Activated CD4-positive, alpha-beta memory T cell treated with anti-CD3 and anti-CD28 coated beads for 36 hours (primary cell): ENCODE measurements around the gene MYO15A. TPM values are rescaled to one million over a fixed set of nuclear protein-coding genes. Genes with fewer than 3 reads are reported as not detected.

Experiments
- CTCF ChIA-PET: fragments of 350-600 bp; sonication (Branson Sonifier 250); formaldehyde crosslinking; loops from one replicate; lab custom pipeline; 2021; ENCODE audit warnings: antibody characterized with exemption, inconsistent platforms; lab: Charles Lee
- POLR2A ChIA-PET: fragments of 350-600 bp; sonication (Branson Sonifier 250); formaldehyde crosslinking; loops from one replicate; lab custom pipeline; 2021; ENCODE audit warnings: antibody characterized with exemption; lab: Charles Lee
- DNase-seq: peaks from one replicate; pipeline ENCODE4 v3.0.0-alpha.2; 2020
- H3K27ac Mint-ChIP-seq: one replicate; pipeline ENCODE4 v1.8.0; 2021; ENCODE audit warnings: mixed read lengths
- H3K27me3 Mint-ChIP-seq: one replicate; pipeline ENCODE4 v1.8.0; 2021; ENCODE audit warnings: mixed read lengths
- H3K36me3 Mint-ChIP-seq: one replicate; pipeline ENCODE4 v1.8.0; 2021; ENCODE audit warnings: mixed read lengths
- H3K4me1 Mint-ChIP-seq: one replicate; pipeline ENCODE4 v1.8.0; 2021; ENCODE audit warnings: low read depth, mixed read lengths
- H3K4me3 Mint-ChIP-seq: one replicate; pipeline ENCODE4 v1.8.0; 2021; ENCODE audit warnings: mild to moderate bottlenecking, mixed read lengths
- H3K9me3 Mint-ChIP-seq: one replicate; pipeline ENCODE4 v1.8.0; 2021; ENCODE audit warnings: mixed read lengths
- intact Hi-C: fragments of 100-400 bp; cut with micrococcal nuclease; formaldehyde crosslinking; loops from one replicate; pipeline ENCODE4 v1.15.1; 2023
- total RNA-seq, 2 experiments: library from RNA; stranded (reverse); gene quantifications; one replicate each; pipeline ENCODE4 v1.2.3, GENCODE V29; 2021

The MYO15A gene
- 1 to 10 TPM in 1 of 2 experiments, under 1 TPM in 1; 0.78 to 1.3 TPM for total RNA-seq

DNA sequence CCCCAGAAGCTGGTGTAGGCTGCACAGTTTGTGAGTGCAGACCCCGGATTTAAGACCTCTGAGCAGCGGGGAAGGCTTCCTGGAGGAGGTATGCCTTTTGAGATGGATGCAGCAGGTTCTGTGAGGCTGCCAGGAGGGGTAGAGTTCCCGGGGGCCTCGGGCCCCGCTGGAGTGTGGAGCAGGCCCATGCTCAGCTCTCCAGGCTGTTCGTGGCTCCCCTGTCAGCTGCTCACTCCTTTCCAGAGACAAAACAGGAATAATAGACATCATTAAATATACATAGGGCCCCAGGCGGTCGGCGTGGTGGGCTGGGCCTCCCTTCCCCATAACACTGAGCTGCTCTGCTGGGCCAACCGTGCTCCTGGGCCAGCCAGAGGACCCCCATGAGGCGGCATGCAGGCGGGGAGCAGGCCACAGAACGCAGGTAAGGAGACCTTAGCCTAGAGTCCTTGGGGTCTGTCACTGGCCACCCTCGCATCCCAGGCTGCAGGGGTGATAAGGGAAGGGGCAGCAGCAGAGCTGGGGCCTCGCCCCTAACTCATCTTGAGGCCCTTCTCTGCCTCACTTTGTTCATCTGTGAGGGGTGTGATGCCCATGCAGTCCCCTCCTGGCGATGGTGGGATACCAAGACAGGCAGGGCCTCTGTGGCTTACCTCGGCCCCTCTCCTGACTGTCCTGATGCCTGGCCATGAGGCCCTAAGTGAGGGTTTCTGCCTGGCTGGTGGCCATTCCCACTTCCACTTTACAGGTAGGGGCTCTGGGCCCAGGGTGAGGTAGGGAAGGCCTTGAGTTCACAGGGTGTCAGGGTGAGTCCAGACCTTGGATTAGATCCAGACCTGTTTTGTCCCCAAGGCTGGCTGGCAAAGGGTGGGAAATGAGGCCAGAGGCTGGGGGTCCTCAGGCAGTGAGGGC, at the start of gene MYO15A:
MYO15A (plus strand) TSS at position 356 of the 912 bp plus-strand sequence. CDS start 10,045 bp downstream, outside the sequence.
- Mint-ChIP-seq H3K9me3 (no peaks in the 10 kb centered on the region), H3K27me3 (no peaks in the 10 kb centered on the region), H3K36me3 (peaks cover 7% of the 10 kb centered on the region), H3K27ac (no peak within 1 kb of the TSS), H3K4me1 (no peaks in the 10 kb centered on the region), H3K4me3 (no peak within 1 kb of the TSS)
- CTCF ChIA-PET, result no interaction called here
- intact Hi-C loops, result no loop called here
- POLR2A ChIA-PET, result interaction anchor here (1.3 kb wide), 1 partner anchor 40 kb away, joined by 3 read pairs; no protein-coding TSS in a partner anchor
- DNase-seq, result no peak

- H3K27me3 Mint-ChIP-seq, result no peaks in the 10 kb centered on the region
- H3K4me3 Mint-ChIP-seq, result no peak overlapping the region
- intact Hi-C loops, result no loop called here
- CTCF ChIA-PET, result no interaction called here
- H3K9me3 Mint-ChIP-seq, result no peaks in the 10 kb centered on the region
- H3K4me1 Mint-ChIP-seq, result no peaks in the 10 kb centered on the region
- POLR2A ChIA-PET, result no interaction called here
- H3K27ac Mint-ChIP-seq, result no peak overlapping the region
- DNase-seq, result no peak
- peaks cover 3% of the 10 kb centered on the region for H3K36me3 Mint-ChIP-seq
These were observed 49.3 kb upstream of the MYO15A start for GRCh38 chr17:18059283-18059682.

GRCh38 chr17:18064053-18064452, 44.5 kb upstream of the MYO15A start:
- H3K27me3 Mint-ChIP-seq, result no peaks in the 10 kb centered on the region
- H3K4me3 Mint-ChIP-seq, result no peak overlapping the region
- H3K27ac Mint-ChIP-seq, result no peak overlapping the region
- no peaks in the 10 kb centered on the region for H3K4me1 Mint-ChIP-seq
- H3K9me3 Mint-ChIP-seq, result no peaks in the 10 kb centered on the region
- no peak for DNase-seq
- intact Hi-C loops, result no loop called here
- peaks cover 5% of the 10 kb centered on the region for H3K36me3 Mint-ChIP-seq
- CTCF ChIA-PET, result no interaction called here
- POLR2A ChIA-PET, result no interaction called here

DNA sequence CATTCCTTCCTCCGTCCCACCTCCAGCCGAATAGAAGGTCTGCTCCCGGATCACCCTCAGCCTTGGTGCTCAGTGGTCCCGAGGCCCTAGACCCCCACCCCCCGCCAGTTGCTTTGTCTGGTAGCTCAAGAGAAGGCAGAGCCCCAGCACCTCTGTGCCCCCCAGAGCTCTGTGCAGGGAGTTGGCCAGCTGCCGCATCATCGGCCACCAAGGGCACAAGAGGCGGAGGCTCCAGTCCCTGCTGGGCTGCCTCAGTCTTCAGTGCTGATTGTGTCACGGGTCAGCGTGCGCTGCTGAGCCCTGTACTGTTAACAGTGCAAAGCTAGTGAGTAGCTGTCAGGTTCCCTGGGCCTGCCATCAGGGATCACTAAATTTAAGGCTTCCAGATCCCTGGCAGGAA, 43.0 kb upstream of the MYO15A start:
- DNase-seq, result no peak
- ChIA-PET POLR2A (no interaction called here), CTCF (no interaction called here)
- intact Hi-C loops, result no loop called here
- Mint-ChIP-seq H3K4me1 (no peaks in the 10 kb centered on the region), H3K27ac (no peak overlapping the region), H3K9me3 (no peaks in the 10 kb centered on the region), H3K4me3 (no peak overlapping the region), H3K36me3 (peaks cover 5% of the 10 kb centered on the region), H3K27me3 (no peaks in the 10 kb centered on the region)

GRCh38 chr17:18066866-18067265, 41.7 kb upstream of the MYO15A start:
- no peak for DNase-seq
- H3K27ac Mint-ChIP-seq, result no peak overlapping the region
- POLR2A ChIA-PET, result no interaction called here
- no peaks in the 10 kb centered on the region for H3K9me3 Mint-ChIP-seq
- H3K4me3 Mint-ChIP-seq, result no peak overlapping the region
- H3K27me3 Mint-ChIP-seq, result peaks cover under 1% of the 10 kb centered on the region
- intact Hi-C loops, result no loop called here
- CTCF ChIA-PET, result no interaction called here
- peaks cover 5% of the 10 kb centered on the region for H3K36me3 Mint-ChIP-seq
- H3K4me1 Mint-ChIP-seq, result peaks cover 6% of the 10 kb centered on the region

DNA sequence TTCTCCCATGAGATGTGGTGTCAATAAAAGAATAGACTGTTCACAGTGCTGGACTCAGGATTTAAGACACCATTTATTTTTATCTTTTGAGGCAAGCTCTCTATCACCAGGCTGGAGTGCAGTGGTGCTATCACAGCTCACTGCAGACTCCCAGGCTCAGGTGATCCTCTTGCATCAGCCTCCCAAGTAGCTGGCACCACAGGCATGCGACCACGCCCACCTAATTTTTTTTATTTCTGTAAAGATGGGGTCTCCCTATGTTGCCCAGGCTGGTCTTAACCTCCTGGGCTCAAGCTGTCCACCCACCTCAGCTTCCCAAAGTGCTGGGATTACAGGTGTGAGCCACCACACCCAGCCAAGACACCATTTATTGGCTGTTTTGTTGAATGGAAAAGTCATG, 39.5 kb upstream of the MYO15A start:
- POLR2A ChIA-PET, result interaction anchor here (1.5 kb wide), 1 partner anchor 40 kb away, joined by 3 read pairs; no protein-coding TSS in a partner anchor
- Mint-ChIP-seq H3K27me3 (peaks cover 3% of the 10 kb centered on the region), H3K9me3 (no peaks in the 10 kb centered on the region), H3K4me3 (no peak overlapping the region), H3K4me1 (peaks cover 6% of the 10 kb centered on the region), H3K27ac (no peak overlapping the region), H3K36me3 (peaks cover 5% of the 10 kb centered on the region)
- no peak for DNase-seq
- CTCF ChIA-PET, result interaction anchor here (1.2 kb wide), 1 partner anchor 23 kb away, joined by 3 read pairs; no protein-coding TSS in a partner anchor
- intact Hi-C loops, result no loop called here

DNA sequence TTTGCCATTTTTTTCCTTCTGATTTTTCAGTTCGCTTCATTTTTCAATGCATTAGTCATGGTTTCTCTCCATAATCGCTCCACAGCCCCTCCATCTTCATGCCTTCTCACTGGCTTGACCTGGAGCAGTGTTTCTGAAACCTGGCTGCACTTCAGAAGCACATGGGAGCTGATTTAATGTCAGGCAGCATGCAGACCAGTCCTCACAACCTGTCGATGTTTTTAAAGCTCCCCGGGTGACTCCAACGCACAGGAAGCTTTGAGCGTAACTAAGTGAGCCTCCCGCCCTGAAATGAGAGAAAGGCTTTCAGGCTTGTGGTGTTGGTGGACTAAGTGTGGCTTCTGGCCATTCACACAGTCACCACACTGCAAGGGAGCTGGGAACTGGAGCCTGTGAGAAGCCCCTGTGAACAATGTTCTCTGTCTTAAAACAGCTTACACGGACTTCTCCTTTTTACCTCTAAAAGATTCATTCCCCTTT, 37.7 kb upstream of the MYO15A start:
- peak; percentile 18 for DNase-seq
- ChIA-PET POLR2A (interaction anchor here (1.2 kb wide), 1 partner anchor 11 kb away, joined by 3 read pairs; no protein-coding TSS in a partner anchor), CTCF (no interaction called here)
- intact Hi-C loops, result no loop called here
- Mint-ChIP-seq H3K4me1 (peaks cover 6% of the 10 kb centered on the region), H3K27ac (no peak overlapping the region), H3K4me3 (no peak overlapping the region), H3K27me3 (peaks cover 7% of the 10 kb centered on the region), H3K9me3 (no peaks in the 10 kb centered on the region), H3K36me3 (no peaks in the 10 kb centered on the region)

- Mint-ChIP-seq H3K4me3 (no peak overlapping the region), H3K27ac (no peak overlapping the region), H3K36me3 (no peaks in the 10 kb centered on the region), H3K4me1 (peaks cover 6% of the 10 kb centered on the region), H3K9me3 (no peaks in the 10 kb centered on the region), H3K27me3 (peaks cover 7% of the 10 kb centered on the region)
- DNase-seq, result no peak
- POLR2A ChIA-PET, result interaction anchor here (1.2 kb wide), 1 partner anchor 10 kb away, joined by 3 read pairs; no protein-coding TSS in a partner anchor
- CTCF ChIA-PET, result no interaction called here
- intact Hi-C loops, result no loop called here
These were observed 36.8 kb upstream of the MYO15A start for GRCh38 chr17:18071751-18072150.

GRCh38 chr17:18074566-18075272, 33.8 kb upstream of the MYO15A start:
- ChIA-PET CTCF (no interaction called here), POLR2A (no interaction called here)
- Mint-ChIP-seq H3K27me3 (peaks cover 15% of the 10 kb centered on the region), H3K27ac (no peak overlapping the region), H3K4me3 (no peak overlapping the region), H3K4me1 (peaks cover 6% of the 10 kb centered on the region), H3K36me3 (no peaks in the 10 kb centered on the region), H3K9me3 (no peaks in the 10 kb centered on the region)
- intact Hi-C loops, result no loop called here
- no peak for DNase-seq

DNA sequence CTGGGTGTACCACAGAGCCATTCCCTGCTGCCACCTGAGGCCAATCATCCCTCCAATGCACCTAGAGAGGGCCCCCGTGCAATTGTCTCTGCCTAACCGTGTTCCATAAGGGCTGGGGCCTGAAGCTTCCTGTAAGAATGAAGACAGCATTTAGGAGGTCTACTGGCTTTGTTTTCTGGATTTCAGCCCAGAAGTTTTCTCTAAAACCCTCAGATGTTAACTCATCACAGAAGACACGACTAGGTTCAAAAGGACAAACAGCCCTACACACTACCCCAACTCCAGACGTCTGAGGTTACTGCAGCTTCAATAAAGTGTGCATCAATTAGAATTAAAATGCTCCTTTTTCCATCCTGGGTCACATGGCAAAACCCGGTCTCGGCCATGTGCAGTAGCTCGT, 31.6 kb upstream of the MYO15A start:
- H3K27me3 Mint-ChIP-seq, result peaks cover 15% of the 10 kb centered on the region
- no peak overlapping the region for H3K4me3 Mint-ChIP-seq
- intact Hi-C loops, result no loop called here
- no peaks in the 10 kb centered on the region for H3K36me3 Mint-ChIP-seq
- no peak overlapping the region for H3K27ac Mint-ChIP-seq
- H3K9me3 Mint-ChIP-seq, result no peaks in the 10 kb centered on the region
- no peak for DNase-seq
- CTCF ChIA-PET, result no interaction called here
- POLR2A ChIA-PET, result no interaction called here
- H3K4me1 Mint-ChIP-seq, result no peaks in the 10 kb centered on the region

- DNase-seq, result no peak
- POLR2A ChIA-PET, result no interaction called here
- Mint-ChIP-seq H3K9me3 (no peaks in the 10 kb centered on the region), H3K4me1 (no peaks in the 10 kb centered on the region), H3K36me3 (no peaks in the 10 kb centered on the region), H3K27ac (no peak overlapping the region), H3K27me3 (peaks cover 12% of the 10 kb centered on the region), H3K4me3 (no peak overlapping the region)
- intact Hi-C loops, result no loop called here
- CTCF ChIA-PET, result no interaction called here
These were observed 29.0 kb upstream of the MYO15A start for GRCh38 chr17:18079543-18079942.

GRCh38 chr17:18084256-18084655, 24.3 kb upstream of the MYO15A start:
- Mint-ChIP-seq H3K9me3 (no peaks in the 10 kb centered on the region), H3K4me1 (peaks cover 13% of the 10 kb centered on the region), H3K27me3 (peaks cover 6% of the 10 kb centered on the region), H3K36me3 (no peaks in the 10 kb centered on the region), H3K27ac (no peak overlapping the region), H3K4me3 (no peak overlapping the region)
- DNase-seq, result no peak
- POLR2A ChIA-PET, result no interaction called here
- CTCF ChIA-PET, result no interaction called here
- intact Hi-C loops, result no loop called here
